KBM-7 (cell line): ENCODE measurements around the gene BIK.
"Not testable (repeated sequence)": the region's sequence is repeated elsewhere in the genome, so short reads cannot be mapped to it uniquely, and the experiment has no call there.

Experiments
- DNase-seq: peaks from one replicate; pipeline ENCODE4 v3.0.0-alpha.2; 2015
- in situ Hi-C: fragments of 300-500 bp; cut with MboI; formaldehyde crosslinking; loops from 2 replicates; pipeline ENCODE4 v1.14.3; 2020; ENCODE audit warnings: low sequenced_read_pairs, low pct_unique_long_range_greater_than_20kb, mixed read lengths

Gene BIK

DNA sequence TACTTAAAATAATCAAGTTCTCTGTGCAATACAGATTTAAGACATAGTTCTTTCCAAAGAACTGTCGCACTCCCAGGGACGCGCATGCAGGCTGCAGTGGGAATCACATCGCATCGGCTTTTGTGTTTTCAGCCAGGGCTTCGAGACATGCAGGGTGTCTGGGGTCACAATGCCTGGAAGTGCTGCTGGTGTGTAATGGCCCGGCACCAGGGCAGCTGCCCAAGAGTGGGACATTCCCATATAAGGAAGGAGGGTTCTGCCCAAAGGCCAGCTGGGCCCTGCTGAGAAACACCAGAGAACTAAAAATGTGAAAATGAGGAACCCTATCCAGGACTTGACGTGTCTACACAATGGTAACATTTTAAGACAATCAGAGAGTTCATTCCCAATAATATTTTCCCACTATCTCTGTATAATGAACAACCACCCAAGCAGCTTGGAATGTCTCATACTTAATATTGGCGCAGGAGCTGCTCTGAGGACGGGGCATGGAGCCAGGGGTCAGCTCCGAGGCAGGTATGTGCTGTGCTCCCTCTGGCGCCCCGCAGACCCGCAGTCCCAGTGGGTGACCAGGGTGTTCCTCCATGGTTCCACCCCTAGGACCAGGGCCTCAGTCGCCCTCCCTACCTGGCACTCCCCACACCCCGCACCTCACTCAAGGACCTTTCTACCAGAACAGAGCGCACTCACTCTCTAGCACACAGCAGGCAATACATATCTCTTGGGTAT is 21.4 kb downstream of the BIK start:
- no peak for DNase-seq
- in situ Hi-C loops = no loop called here

GRCh38 chr22:43133401-43133800 is 22.9 kb downstream of the BIK start:
- no peak for DNase-seq
- in situ Hi-C loops = no loop called here

GRCh38 chr22:43134553-43134952 is 24.0 kb downstream of the BIK start:
- in situ Hi-C loops = no loop called here
- DNase-seq = no peak

GRCh38 chr22:43135565-43135964 is 25.0 kb downstream of the BIK start:
- no peak for DNase-seq
- in situ Hi-C loops = no loop called here

DNA sequence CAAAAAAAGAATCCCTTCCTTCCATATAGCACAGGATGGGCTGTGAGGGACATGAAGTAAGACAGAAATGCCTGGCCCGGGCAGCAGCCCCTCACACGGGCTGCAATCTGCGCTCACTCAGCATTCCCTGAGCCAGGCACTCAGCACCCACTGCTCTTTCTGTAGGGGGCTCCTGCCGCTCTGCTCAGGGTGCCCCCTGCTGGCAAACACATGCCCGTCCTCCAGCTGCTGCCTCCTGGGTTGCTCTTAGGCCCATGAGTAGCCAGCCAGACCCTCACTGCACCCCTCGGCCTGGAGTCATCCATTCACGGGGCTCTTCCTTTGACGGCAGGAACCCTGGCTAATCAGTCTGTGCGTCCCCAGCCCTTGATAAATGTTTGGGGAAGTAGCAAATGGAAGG is 25.7 kb downstream of the BIK start:
- DNase-seq = peak; percentile 69
- in situ Hi-C loops = no loop called here

DNA sequence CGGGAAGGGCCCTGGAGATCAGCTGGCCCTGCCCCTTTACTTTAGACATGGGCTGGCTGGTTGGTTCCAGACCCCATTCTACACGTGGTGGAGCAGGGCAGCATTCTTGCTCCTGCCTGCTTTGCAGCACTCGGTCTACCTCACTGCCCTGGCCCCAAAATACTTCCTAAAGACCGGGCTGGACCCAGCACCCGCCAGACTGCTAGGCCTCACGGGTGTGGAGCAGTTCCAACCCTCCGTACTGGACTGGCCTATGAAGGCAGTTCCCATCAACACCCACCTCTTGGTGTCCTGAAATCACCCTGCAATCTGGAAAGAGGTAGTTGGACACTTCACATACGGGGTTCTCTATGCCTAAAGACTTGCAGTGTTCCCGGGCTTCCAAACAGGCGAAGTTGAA is 26.3 kb downstream of the BIK start:
- DNase-seq = no peak
- in situ Hi-C loops = no loop called here

GRCh38 chr22:43142880-43143562 is 32.5 kb downstream of the BIK start, which contains the start of gene MCAT:
Gene MCAT, minus strand, starts transcription at chr22:43143398. Its CDS starts 50 bp downstream, at chr22:43143348.
- in situ Hi-C loops = no loop called here
- DNase-seq = peak; percentile 82

GRCh38 chr22:43144949-43145348 is 34.4 kb downstream of the BIK start:
- DNase-seq = no peak
- in situ Hi-C loops = no loop called here

GRCh38 chr22:43145371-43145770 is 34.8 kb downstream of the BIK start:
- DNase-seq, in situ Hi-C loops: not testable (repeated sequence)

GRCh38 chr22:43146332-43146731 is 35.8 kb downstream of the BIK start:
- DNase-seq, in situ Hi-C loops: not testable (repeated sequence)

GRCh38 chr22:43147821-43148220 is 37.3 kb downstream of the BIK start:
- in situ Hi-C loops = no loop called here
- DNase-seq = peak; percentile 69

- in situ Hi-C loops = no loop called here
- no peak for DNase-seq
These were observed 38.0 kb downstream of the BIK start for GRCh38 chr22:43148581-43148980.

DNA sequence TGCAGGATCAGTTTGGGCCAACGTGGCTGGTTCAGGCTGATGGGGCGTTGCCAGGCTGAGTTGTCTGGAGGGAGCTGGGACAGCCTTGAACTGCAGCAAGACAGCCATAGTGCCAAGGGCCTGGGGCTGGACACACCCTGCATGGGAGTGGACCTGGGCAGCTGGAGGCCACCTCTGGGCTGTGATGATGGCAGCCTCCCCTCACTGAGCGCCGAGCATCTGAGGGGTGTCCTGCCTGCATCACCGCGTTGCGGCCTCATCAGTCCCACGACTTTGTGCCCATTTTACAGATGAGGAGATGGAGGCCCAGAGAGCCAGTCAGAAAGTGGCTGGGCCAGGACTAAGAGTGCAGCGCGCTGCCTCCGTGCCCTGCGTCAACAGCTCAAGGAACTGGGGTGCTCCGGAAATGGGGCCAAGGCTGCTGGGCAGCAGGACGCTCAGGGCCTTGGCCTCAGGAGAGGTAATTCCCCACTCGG is 40.2 kb downstream of the BIK start:
- in situ Hi-C loops = no loop called here
- no peak for DNase-seq

GRCh38 chr22:43151251-43152002 is 40.9 kb downstream of the BIK start, which contains the start of gene TSPO:
Gene TSPO, plus strand, starts transcription at chr22:43151559. Its CDS starts 7,680 bp downstream, at chr22:43159239.
- in situ Hi-C loops = no loop called here
- DNase-seq = peak; percentile 37

DNA sequence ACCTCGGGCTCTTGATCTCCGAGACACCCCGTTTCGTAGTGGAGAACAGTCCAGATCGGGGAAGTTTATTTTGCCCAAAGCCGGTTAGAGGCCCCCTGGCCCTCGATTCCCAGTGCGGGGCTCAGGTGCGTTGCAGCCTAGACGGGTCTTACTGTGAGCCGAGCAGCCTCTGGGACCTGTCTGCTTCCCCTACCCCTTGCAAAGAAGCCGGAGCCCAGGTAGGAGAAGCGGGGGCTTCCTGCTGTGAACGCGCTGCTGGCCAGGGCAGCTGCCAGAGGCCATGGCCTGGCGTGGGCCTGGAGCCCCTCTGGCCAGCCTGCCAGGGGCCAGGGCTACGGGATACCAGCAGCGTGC is 41.4 kb downstream of the BIK start:
- in situ Hi-C loops = no loop called here
- DNase-seq = peak; percentile 32

DNA sequence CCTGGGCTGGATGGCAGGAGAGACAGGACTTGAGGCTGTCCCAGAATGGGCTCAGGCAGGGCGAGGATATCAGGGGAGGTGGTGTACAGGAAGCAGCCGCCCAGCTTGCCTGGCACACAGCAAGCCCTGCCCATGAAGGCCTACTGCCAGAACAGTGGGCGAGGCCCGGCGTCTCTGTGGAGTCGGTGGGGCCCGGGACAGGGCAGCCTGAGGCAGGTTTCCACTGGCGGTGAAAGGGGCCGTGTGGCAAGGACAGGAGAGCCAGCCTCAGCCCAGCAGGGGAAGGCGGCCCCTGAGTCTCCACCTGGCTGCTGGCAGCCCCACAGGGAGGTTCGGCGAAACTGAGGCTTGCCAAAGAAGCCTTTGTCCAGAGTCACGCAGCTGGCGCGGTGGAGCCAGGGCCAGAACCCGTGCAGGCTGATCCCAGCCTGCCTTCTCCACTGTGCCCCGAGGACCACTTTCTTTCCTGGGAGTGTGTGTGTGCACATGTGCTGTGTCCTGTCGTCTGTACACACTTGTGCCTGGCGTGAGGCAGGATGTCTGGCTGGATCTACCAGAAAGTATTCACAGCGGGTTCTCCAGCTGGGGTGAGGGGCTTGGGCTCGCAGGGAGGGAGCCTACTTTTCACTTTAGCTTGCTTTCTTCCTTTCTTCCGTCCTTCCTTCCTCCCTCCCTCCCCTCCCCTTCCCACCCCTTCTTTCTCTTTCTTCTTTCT is 42.0 kb downstream of the BIK start:
- in situ Hi-C loops = no loop called here
- peak; percentile 38 for DNase-seq

DNA sequence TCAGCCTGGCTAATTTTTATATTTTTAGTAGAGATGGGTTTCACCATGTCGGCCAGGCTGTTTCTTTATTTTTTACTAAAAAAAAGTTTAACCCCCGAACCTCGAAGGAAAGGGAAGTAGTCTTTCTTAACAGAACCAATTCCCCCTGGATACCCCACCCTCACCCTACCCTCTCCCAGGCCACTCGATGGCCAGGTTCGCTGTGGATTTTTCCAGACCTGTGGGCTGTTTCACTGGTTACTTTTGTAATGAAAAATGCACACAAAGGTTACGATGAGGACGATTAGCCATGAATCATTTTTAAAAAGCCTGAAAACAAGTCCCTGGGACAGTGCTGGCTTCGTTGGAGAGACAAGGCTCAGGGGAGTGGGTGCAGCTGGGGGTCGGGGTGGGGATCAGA is 43.3 kb downstream of the BIK start:
- no peak for DNase-seq
- in situ Hi-C loops = no loop called here

DNA sequence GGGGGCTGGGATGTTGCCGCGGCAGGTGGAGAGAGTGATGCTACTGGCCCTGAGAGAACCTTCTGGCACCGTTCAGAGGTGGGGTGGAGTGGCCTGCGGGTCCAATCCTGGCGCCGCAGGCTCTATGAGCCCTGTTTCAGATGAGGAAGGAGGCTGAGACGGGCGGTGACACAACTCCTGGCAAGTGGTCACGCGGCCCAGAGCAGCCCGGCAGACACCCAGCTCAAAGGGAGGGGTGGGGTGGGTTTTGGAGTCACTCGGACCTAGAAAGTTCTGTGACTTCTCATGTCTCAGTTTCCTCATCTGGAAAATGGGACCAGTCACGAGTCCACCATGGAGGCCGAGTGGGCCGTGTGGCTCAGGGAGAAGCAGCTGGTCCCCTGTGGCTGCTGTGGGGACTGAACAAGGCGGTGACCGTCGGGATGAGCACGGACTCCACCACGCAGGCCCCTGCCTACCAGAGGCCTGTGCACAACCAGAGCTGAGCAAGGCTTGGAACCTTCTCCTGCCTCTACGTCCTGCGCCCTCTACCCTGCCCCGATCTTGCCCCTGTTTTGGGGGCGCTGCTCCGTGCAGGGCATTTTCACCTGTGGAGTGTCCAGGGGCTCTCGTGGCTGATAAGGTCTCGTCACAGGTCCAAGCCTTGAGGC is 44.5 kb downstream of the BIK start:
- DNase-seq = no peak
- in situ Hi-C loops = no loop called here

DNA sequence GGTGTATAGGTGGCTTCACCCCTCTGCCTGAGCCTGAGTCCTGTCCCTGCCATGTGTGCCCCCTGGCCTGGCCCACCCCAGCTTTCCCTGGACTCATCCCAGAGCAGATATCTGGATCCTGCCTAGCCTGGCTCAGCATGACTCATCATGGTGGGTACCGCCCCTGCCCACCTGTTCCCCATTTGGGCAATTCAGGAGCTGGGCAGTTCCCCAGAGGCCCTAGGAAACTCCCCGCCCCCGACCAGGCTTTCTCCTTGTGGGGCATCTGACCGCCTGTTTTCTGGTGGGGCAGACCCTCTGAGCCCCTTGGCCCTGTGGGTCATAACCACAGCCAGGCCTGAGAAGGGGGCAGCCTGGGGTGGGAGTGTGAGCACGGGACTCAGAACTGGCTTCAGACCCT is 45.2 kb downstream of the BIK start:
- in situ Hi-C loops = no loop called here
- no peak for DNase-seq
